Spinal cord (tissue), 10 donors: ENCODE data around the gene EFNA4. TPM values are rescaled to one million over a fixed set of nuclear protein-coding genes. Genes with fewer than 3 reads are reported as not detected.

Experiments used
- DNase-seq, 6 donors: peaks; one replicate each; pipeline versions ENCODE4 v3.0.0 to v3.0.0-alpha.2; 2013 to 2015; ENCODE audit warnings: low spot score in 6 of 6, low read depth in 4 of 6
- H3K27ac ChIP-seq: one replicate; pipeline ENCODE4 v1.5.1; 2013; ENCODE audit warnings: low read depth, low read length, control low read depth
- H3K27me3 ChIP-seq: one replicate; pipeline ENCODE4 v1.6.1; 2013; ENCODE audit warnings: low read length; ENCODE audit not compliant: control insufficient read depth, insufficient read depth
- H3K36me3 ChIP-seq: one replicate; pipeline ENCODE4 v1.6.1; 2013; ENCODE audit warnings: low read length; ENCODE audit not compliant: control insufficient read depth, insufficient read depth
- H3K4me1 ChIP-seq: one replicate; pipeline ENCODE4 v1.6.1; 2013; ENCODE audit warnings: low read length; ENCODE audit not compliant: control insufficient read depth, insufficient read depth
- H3K4me3 ChIP-seq: one replicate; pipeline ENCODE4 v1.5.1; 2013; ENCODE audit warnings: low read depth, low read length, control low read depth
- H3K9me3 ChIP-seq: one replicate; pipeline ENCODE4 v1.6.1; 2013; ENCODE audit warnings: low read length; ENCODE audit not compliant: control insufficient read depth, insufficient read depth
- WGBS: methylation state at CpG from one replicate; pipeline ENCODE4 v1.1.5; 2013; ENCODE audit warnings: missing lambda C conversion rate; ENCODE audit not compliant: insufficient coverage; 5-methylcytosine and 5-hydroxymethylcytosine counted together
- polyA plus RNA-seq, 2 donors: library from polyadenylated mRNA; unstranded; fragments of 120-200 nt; gene quantifications; one replicate each; pipeline ENCODE4 v1.2.1, GENCODE V29; 2013; ENCODE audit not compliant: insufficient read length in 2 of 2
- total RNA-seq, 2 donors: library from RNA; depleted of rRNA in 1 of 2; stranded (reverse); fragments of 120-200 nt in 1 of 2; fragments of >200 nt in 1 of 2; gene quantifications; one replicate each; pipeline versions ENCODE4 v1.2.3 to v1.2.4, GENCODE V29; 2013 to 2014
- donor health status: healthy.

EFNA4 gene
- total and polyA plus RNA-seq, 4 donors: 3.5 to 13.9 (median 6.0) TPM

DNA sequence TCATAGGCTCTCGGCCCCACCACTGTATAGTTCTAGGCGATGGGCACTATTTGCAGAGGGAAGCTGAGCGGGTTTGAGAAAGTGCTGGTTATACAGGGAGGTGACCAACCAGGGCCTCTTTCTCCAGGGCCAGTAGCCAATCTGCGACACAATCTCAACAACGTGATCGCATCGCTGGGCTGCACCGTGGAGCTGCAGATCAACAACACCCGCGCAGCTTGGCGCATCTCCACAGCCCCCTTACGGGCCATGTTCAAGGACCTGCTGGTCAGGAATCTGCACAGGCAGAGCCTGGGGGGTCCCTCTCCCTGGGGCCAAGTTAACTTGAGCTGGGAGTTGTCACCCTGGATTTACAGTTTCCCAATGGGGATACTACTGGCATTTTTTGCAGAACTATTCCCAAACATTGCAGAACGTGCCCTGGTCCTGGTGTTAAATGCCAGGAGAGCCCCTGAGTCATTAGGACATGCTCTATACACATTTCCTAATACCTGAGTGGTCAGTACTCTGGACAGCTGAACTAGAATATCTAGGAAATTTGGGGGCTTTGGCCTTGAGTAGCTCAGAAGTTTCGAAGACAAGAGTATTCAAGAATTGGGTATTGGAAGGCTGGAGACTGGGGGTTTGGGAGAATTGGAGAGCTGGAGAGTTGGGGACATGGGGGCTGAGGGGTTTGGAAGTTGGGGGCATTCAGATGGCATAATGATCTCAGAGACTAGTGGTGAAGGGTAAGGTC is 23.0 kb upstream of the EFNA4 start:
- WGBS: 85% methylated on average over 14 of the region's 14 CpGs
- H3K36me3 ChIP-seq: no peaks in the 10 kb centered on the region
- H3K27ac ChIP-seq: no peak overlapping the region
- DNase-seq: no peak
- H3K27me3 ChIP-seq: no peaks in the 10 kb centered on the region
- no peaks in the 10 kb centered on the region for H3K9me3 ChIP-seq
- no peak overlapping the region for H3K4me3 ChIP-seq
- no peaks in the 10 kb centered on the region for H3K4me1 ChIP-seq

DNA sequence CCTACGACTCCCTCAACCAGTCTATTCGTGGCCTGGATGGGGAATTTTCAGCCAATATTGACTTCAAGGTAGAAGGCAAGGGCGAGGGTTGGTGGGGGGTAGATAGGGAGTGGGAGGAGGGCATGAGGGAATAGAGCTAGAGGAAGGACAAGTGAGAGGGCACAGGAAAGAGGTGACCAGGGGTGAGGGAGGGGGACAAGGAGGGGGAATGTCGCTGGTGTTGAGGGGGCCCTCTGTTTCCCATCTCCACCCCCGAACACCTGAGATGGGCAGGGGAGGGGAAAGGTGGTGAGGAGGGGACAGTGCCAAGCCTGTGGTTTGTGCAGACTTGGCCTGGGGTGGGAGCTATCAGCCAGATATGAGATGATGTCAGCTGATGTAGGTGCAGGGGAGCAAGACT is 20.8 kb upstream of the EFNA4 start:
- Histone ChIP-seq H3K4me3 (no peak overlapping the region), H3K36me3 (no peaks in the 10 kb centered on the region), H3K27me3 (no peaks in the 10 kb centered on the region), H3K27ac (no peak overlapping the region), H3K4me1 (no peaks in the 10 kb centered on the region), H3K9me3 (no peaks in the 10 kb centered on the region)
- DNase-seq: no peak
- WGBS: 89% methylated on average over 4 of the region's 5 CpGs

DNA sequence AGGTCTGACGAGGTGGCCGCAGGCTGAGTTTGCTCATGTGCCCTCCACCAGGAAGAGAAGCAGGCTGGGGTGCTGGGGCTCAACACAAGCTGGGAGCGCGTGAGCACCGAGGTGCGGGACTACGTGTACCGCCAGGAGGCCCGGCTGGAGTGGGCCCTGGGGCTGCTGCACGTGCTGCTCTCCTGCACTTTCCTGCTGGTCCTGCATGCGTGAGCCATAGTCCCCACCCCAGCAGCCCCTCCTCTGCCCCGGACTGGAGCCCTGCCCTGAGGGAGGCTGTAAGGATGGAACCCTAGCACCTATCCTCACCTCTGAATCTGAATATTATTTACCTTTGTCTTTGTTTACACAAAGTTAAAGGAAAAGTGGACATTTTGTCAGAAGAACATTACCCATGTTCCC is 20.2 kb upstream of the EFNA4 start:
- H3K4me3 ChIP-seq: no peak overlapping the region
- no peaks in the 10 kb centered on the region for H3K9me3 ChIP-seq
- H3K27ac ChIP-seq: no peak overlapping the region
- no peaks in the 10 kb centered on the region for H3K36me3 ChIP-seq
- 52% methylated on average over 10 of the region's 12 CpGs for WGBS
- H3K27me3 ChIP-seq: no peaks in the 10 kb centered on the region
- no peaks in the 10 kb centered on the region for H3K4me1 ChIP-seq
- no peak for DNase-seq

DNA sequence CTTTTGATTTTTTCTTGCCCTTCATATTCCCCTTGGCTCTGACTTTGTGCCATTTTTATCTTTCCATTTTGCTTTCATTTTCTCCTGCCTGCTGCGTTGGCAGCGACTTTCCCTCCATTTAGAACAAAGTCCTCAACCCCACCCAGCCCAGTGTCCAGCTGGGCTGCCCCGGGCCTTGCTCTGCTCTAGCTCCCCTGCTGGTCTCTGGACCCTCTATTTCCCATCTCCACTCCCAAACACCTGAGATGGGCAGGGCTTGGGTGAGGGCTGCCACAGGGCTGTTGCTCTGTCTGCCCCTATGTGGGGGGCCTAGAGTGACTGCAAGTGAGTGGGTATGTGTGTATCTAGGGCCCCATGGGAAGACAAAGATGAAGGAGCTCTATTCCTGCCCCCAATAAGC is 19.7 kb upstream of the EFNA4 start:
- H3K4me3 ChIP-seq: no peak overlapping the region
- DNase-seq: no peak
- no peaks in the 10 kb centered on the region for H3K36me3 ChIP-seq
- no peak overlapping the region for H3K27ac ChIP-seq
- WGBS: 88% methylated on average over 3 of the region's 3 CpGs
- no peaks in the 10 kb centered on the region for H3K4me1 ChIP-seq
- no peaks in the 10 kb centered on the region for H3K27me3 ChIP-seq
- H3K9me3 ChIP-seq: no peaks in the 10 kb centered on the region

- H3K27ac ChIP-seq: no peak overlapping the region
These were observed 19.2 kb upstream of the EFNA4 start for GRCh38 chr1:155044365-155044764.

DNA sequence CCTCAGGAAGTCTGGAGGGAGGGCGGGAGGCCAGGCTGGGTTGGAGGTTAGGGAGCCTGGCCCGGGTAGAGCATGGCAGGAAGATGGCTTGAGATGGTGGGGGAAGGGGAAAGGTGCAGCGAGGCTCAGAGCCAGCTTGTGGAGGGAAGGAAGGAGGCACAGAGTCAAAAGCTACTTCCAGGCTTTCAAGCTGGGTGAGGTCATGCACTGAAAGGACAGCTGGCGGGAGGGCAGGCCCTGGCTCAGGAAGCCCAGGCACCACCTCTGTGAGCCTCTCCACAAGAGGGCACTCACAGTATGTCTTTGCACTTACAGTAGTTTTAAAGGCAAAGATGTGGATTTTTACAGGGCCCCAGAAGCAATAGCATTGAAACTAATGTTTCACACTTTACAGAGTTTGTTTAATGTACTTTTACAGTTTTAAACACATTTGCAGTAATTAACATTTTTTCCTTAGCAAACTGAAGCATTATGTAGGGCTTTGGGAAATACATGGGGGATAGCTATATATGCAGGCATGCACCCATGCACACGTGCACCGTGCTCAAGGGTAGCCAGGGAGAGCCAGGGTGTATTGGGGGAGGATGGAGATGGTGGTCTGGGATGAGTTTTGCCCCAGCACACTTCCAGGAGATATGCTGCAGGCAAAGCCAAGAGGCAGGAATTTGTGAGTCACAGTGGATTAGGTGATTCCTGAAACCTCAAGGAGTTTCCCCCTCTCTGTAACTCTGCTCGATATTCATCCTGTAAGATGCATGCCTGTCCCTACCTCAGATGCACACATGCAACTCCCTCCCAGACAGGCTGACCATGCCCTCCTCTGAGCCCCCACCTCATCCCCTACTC is 18.5 kb upstream of the EFNA4 start:
- Histone ChIP-seq H3K4me1 (peaks cover 4% of the 10 kb centered on the region), H3K4me3 (no peak overlapping the region), H3K27me3 (no peaks in the 10 kb centered on the region), H3K9me3 (no peaks in the 10 kb centered on the region), H3K27ac (no peak overlapping the region), H3K36me3 (no peaks in the 10 kb centered on the region)
- peak in 2 of 6 donors; percentile 42 to 66 for DNase-seq
- 70% methylated on average over 7 of the region's 7 CpGs for WGBS

More at GRCh38 chr1:155044365-155044764, 19.2 kb upstream of the EFNA4 start:
- Histone ChIP-seq H3K4me1 (no peaks in the 10 kb centered on the region), H3K4me3 (no peak overlapping the region), H3K27me3 (no peaks in the 10 kb centered on the region), H3K9me3 (no peaks in the 10 kb centered on the region), H3K36me3 (no peaks in the 10 kb centered on the region)
- DNase-seq: no peak
- 92% methylated on average over 6 of the region's 6 CpGs for WGBS

DNA sequence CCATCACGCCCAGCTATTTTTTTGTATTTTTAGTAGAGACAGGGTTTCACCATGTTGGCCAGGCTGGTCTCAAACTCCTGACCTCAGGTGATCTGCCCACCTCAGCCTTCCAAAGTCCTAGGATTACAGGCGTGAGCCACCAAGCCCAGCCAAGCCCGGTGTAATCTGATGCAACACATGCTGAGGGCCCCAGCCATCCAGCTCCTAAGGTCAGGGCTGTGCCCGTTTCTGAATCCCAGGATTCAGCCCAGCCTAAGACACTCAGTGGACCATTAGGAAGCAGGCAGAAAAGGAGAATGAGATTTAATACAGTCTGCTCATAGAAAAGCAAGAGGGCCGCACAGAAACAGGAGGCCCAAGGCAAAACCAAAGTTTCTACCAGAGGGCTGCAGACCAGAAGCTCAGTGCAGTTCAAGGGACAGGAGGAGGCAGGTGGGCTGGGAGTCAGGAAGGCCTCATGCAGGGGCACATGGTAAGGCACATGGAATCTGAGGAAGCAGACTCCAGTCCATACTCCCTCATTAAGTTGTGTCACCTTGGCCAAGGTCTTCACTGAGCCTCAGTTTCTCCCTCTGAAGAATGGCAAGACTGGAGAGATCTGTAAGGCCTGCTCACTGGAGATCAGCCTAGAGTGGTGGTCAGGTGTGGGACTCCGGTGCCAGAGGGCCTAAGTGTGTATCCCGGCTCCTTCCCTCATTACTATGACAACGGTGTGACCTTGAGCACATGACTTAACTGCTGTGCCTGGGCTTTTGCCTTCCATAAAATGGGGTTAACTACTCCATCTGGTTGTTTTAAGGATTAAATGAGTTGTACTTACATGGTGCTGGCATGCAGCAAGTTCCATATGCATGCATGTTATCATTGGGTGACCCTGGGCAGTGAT is 14.8 kb upstream of the EFNA4 start:
- H3K4me1 ChIP-seq: peaks cover 33% of the 10 kb centered on the region
- WGBS: 97% methylated on average over 5 of the region's 8 CpGs
- peaks cover 1% of the 10 kb centered on the region for H3K36me3 ChIP-seq
- no peaks in the 10 kb centered on the region for H3K27me3 ChIP-seq
- no peaks in the 10 kb centered on the region for H3K9me3 ChIP-seq
- H3K27ac ChIP-seq: no peak overlapping the region
- DNase-seq: no peak
- no peak overlapping the region for H3K4me3 ChIP-seq

DNA sequence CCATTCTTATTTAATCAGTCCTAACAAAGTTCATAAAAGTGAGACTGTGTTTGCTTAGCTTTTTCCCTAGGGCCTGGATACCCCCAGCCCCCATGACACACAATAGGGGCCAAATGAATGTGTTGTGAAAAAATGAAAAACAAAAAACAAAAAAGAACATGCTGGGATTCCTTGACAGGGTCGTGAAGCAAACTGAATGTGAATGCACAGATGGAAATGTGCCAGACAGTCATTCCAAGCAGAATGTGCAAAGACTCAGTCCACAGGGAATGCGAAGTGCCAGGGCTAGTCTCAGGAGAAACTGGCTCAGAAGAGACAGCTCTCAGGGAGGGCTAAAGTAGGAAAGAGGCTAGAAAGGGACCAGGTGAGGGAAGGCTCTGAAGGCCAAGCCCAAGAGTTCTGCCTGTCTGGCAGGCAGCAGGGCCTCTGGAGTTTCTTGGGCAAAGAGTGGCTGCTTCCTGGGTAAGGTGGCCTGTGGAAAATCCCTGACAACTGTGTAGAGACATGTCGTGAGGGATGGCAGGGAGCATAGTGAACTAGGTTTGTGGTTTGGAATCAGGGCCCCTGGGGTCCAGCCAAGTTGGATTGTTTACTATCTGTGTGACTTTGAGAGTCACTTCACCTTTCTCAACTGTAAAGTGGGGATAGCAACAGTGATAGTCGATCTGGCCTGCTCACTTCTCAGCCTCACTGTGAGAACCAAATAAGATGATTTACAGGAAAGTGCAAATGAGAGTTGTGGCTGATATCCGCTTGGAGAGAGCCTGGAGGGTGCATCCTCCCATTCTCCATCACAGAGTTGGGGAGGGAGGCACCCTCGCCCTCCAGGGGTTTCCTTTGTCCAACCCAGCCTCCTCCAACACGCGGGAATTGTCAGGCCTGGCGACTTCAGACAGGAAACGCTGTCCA is 13.6 kb upstream of the EFNA4 start:
- H3K27ac ChIP-seq: peak overlapping the region; percentile 84
- H3K4me1 ChIP-seq: peaks cover 33% of the 10 kb centered on the region
- H3K36me3 ChIP-seq: peaks cover 9% of the 10 kb centered on the region
- no peaks in the 10 kb centered on the region for H3K27me3 ChIP-seq
- WGBS: 17% methylated on average over 9 of the region's 10 CpGs
- peak in 2 of 6 donors; percentile 48 to 61 for DNase-seq
- H3K4me3 ChIP-seq: peak overlapping the region; percentile 65
- H3K9me3 ChIP-seq: no peaks in the 10 kb centered on the region
